Measurements from ENCODE around the gene HLA-DQA2. TPM values are rescaled to one million over a fixed set of nuclear protein-coding genes. Genes with fewer than 3 reads are reported as not detected.

Gene HLA-DQA2
- total RNA-seq, 2 donors from 2014 or later, result 0.85 to 1.4 TPM

- Histone ChIP-seq H3K9me3 (no peaks in the 10 kb centered on the region), H3K4me1 (ENCODE audit: control insufficient read depth in 1 of 2, low read depth in 2 of 2) (no peaks in the 10 kb centered on the region), H3K27me3 (replicated peaks; ENCODE audit: insufficient read depth) (no peaks in the 10 kb centered on the region), H3K36me3 (no peaks in the 10 kb centered on the region), H3K4me3 (no peak overlapping the region), H3K27ac (no peak overlapping the region)
- TF ChIP-seq CTCF (IDR thresholded peaks at IDR 0.05), result no peak
- DNase-seq (ENCODE audit: low spot score), result no peak
- ATAC-seq (ENCODE audit: insufficient number of reproducible peaks, low FRiP score, low read depth), result no peak
Observed at GRCh38 chr6:32709625-32710024, 31.6 kb upstream of the HLA-DQA2 start.

DNA sequence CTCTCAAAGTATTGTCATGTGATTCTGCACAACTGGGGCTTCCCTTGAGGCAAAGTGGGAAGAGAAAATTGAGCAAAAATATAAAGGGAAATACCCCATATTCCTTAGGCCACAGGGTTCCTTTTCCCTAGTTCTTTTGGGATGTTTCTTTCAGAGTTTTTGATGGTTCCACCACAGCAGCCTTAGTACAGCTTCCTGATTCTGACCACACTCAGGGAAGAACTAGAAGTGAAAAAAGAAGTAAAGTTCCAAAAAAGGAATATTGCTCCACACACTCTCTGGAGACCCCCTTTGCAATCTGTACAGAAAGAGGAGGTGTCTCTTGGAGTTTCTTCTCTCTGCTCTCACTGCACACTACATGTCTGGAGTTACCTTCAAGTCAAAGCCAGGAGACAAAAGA is 27.9 kb upstream of the HLA-DQA2 start:
- DNase-seq (ENCODE audit: low spot score) (no peak), ATAC-seq (ENCODE audit: insufficient number of reproducible peaks, low FRiP score, low read depth) (no peak)
- TF ChIP-seq CTCF (IDR thresholded peaks at IDR 0.05), result no peak
- no peaks in the 10 kb centered on the region for H3K9me3 ChIP-seq
- H3K36me3 ChIP-seq, result no peaks in the 10 kb centered on the region
- no peak overlapping the region for H3K4me3 ChIP-seq
- no peaks in the 10 kb centered on the region for H3K4me1 ChIP-seq (ENCODE audit: control insufficient read depth in 1 of 2, low read depth in 2 of 2)
- H3K27me3 ChIP-seq (replicated peaks; ENCODE audit: insufficient read depth), result no peaks in the 10 kb centered on the region
- no peak overlapping the region for H3K27ac ChIP-seq

GRCh38 chr6:32716396-32716795 is 24.8 kb upstream of the HLA-DQA2 start:
- ATAC-seq (ENCODE audit: insufficient number of reproducible peaks, low FRiP score, low read depth), result no peak
- DNase-seq (ENCODE audit: low spot score), result no peak
- Histone ChIP-seq H3K4me3 (no peak overlapping the region), H3K9me3 (no peaks in the 10 kb centered on the region), H3K36me3 (no peaks in the 10 kb centered on the region), H3K4me1 (ENCODE audit: control insufficient read depth in 1 of 2, low read depth in 2 of 2) (no peaks in the 10 kb centered on the region), H3K27ac (no peak overlapping the region), H3K27me3 (replicated peaks; ENCODE audit: insufficient read depth) (no peaks in the 10 kb centered on the region)
- TF ChIP-seq CTCF (IDR thresholded peaks at IDR 0.05), result no peak

DNA sequence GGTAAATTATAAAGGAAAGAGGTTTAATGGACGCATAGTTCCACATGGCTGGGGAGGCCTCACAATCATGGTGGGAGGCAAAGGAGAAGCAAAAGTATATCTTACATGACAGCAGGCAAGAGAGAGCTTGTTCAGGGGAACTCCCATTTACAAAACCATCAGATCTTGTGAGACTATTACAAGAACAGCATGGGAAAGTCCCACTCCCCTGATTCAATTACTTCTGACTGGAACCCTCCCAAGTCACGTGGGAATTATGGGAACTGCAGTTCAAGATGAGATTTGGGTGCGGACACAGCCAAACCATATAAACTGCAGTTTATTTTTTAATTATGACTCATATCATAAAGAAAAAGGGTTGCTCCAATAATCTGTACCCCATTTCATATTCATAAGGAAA is 22.3 kb upstream of the HLA-DQA2 start:
- Histone ChIP-seq H3K4me1 (ENCODE audit: control insufficient read depth in 1 of 2, low read depth in 2 of 2) (no peaks in the 10 kb centered on the region), H3K4me3 (no peak overlapping the region), H3K27ac (no peak overlapping the region), H3K27me3 (replicated peaks; ENCODE audit: insufficient read depth) (no peaks in the 10 kb centered on the region), H3K9me3 (no peaks in the 10 kb centered on the region), H3K36me3 (no peaks in the 10 kb centered on the region)
- ATAC-seq (ENCODE audit: insufficient number of reproducible peaks, low FRiP score, low read depth), result no peak
- no peak for DNase-seq (ENCODE audit: low spot score)
- no peak for TF ChIP-seq CTCF (IDR thresholded peaks at IDR 0.05)

DNA sequence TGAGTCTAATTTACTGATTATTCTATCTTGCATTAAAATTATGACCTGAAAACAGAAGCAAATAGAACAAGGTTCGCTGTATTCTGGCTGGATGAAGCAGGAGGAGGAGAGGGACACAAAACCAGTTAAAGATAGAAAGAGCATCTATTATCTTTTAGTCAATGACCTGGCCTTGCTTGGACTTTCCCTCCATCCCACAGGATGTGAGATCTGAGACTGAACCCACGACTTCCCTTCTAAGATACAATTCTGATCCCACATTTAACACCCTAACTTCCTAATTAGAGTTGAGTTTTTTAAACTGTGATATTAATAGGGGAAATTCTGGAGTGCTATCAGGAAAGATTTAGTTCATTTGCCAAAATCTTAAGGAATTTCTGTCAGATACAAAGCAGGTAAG is 3.1 kb upstream of the HLA-DQA2 start:
- Histone ChIP-seq H3K36me3 (no peaks in the 10 kb centered on the region), H3K4me1 (ENCODE audit: control insufficient read depth in 1 of 2, low read depth in 2 of 2) (no peaks in the 10 kb centered on the region), H3K27ac (no peak overlapping the region), H3K9me3 (no peaks in the 10 kb centered on the region), H3K4me3 (no peak overlapping the region), H3K27me3 (replicated peaks; ENCODE audit: insufficient read depth) (no peaks in the 10 kb centered on the region)
- TF ChIP-seq CTCF (IDR thresholded peaks at IDR 0.05), result no peak
- DNase-seq (ENCODE audit: low spot score), result no peak
- ATAC-seq (ENCODE audit: insufficient number of reproducible peaks, low FRiP score, low read depth), result no peak
